SU-DHL-6 (cell line): ENCODE results near the gene GNAI1.

ENCODE experiments used
- CTCF ChIP-seq: fragments of 200-600 bp; sonication (generic); IDR thresholded peaks from one replicate; pipeline ENCODE4 v1.5.1; 2017; ENCODE audit warnings: antibody characterized with exemption, mild to moderate bottlenecking, low read length, moderate library complexity; ENCODE audit not compliant: insufficient read depth, poor library complexity, severe bottlenecking
- EZH2phosphoT487 ChIP-seq: fragments of 200-600 bp; sonication (generic), shearing (Covaris generic); conservative IDR thresholded peaks from 2 replicates; pipeline ENCODE4 v1.6.1; 2018; ENCODE audit warnings: mild to moderate bottlenecking, antibody characterized with exemption, low read length, moderate library complexity, mixed read lengths

GRCh38 chr7:80136261-80137055, 1.8 kb downstream of the GNAI1 start:
- no peak for TF ChIP-seq CTCF
- TF ChIP-seq EZH2phosphoT487, result no peak
